ENCODE data around the gene PRR5L.

DNA sequence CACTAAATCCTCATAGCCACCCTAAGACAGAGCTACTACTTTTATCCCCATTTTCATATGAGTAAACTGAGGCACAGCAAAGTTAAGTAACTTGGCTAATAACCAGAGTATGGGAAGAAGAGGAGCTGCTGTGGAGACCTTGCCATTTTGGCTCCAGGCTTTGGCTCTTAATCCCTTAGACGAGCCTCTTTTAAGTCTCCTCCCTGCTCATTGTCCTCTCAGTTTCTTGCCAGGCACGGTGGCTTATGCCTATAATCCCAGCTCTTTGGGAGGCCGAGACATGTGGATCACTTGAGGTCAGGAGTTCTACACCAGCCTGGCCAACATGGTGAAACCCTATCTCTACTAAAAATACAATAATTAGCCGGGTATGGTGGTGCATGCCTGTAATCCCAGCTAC, 78.6 kb downstream of the PRR5L start:
- TF ChIP-seq ZNF431 (CRISPR knock-in tag; IDR thresholded peaks at IDR 0.05), result no peak
- TF ChIP-seq, protein P1, sequence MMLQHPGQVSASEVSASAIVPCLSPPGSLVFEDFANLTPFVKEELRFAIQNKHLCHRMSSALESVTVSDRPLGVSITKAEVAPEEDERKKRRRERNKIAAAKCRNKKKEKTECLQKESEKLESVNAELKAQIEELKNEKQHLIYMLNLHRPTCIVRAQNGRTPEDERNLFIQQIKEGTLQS (IDR thresholded peaks at IDR 0.05), result no peak
- TF ChIP-seq, protein P1 (CRISPR knock-in tag; conservative IDR thresholded peaks at IDR 0.05), result no peak
- no peak for TF ChIP-seq CBX2 (IDR thresholded peaks at IDR 0.05; ENCODE audit: insufficient read depth, low read length, poor library complexity, severe bottlenecking)
- TF ChIP-seq ZBTB33 (CRISPR knock-in tag; IDR thresholded peaks at IDR 0.05), result no peak
- TF ChIP-seq ZBED1 (IDR thresholded peaks at IDR 0.05), result no peak
- TF ChIP-seq, protein P2, sequence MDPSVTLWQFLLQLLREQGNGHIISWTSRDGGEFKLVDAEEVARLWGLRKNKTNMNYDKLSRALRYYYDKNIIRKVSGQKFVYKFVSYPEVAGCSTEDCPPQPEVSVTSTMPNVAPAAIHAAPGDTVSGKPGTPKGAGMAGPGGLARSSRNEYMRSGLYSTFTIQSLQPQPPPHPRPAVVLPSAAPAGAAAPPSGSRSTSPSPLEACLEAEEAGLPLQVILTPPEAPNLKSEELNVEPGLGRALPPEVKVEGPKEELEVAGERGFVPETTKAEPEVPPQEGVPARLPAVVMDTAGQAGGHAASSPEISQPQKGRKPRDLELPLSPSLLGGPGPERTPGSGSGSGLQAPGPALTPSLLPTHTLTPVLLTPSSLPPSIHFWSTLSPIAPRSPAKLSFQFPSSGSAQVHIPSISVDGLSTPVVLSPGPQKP (CRISPR knock-in tag; IDR thresholded peaks at IDR 0.05), result no peak
- TF ChIP-seq C11orf30 (IDR thresholded peaks at IDR 0.05; ENCODE audit: low read depth), result no peak
- no peak for TF ChIP-seq NFYB (IDR thresholded peaks at IDR 0.05; ENCODE audit: extremely low read depth, insufficient read length)
- no peak for TF ChIP-seq RUNX1 (IDR thresholded peaks at IDR 0.05; ENCODE audit: low read depth)
- TF ChIP-seq HNRNPLL (IDR thresholded peaks at IDR 0.05; ENCODE audit: low read depth, low read length, poor library complexity, severe bottlenecking), result no peak
- TF ChIP-seq PHB (CRISPR knock-in tag; IDR thresholded peaks at IDR 0.05), result no peak
- TF ChIP-seq CHD4 (IDR thresholded peaks at IDR 0.05; ENCODE audit: insufficient read depth, insufficient replicate concordance, low read depth, low read length, poor library complexity, severe bottlenecking), result no peak
- TF ChIP-seq BRD4 (IDR thresholded peaks at IDR 0.05), result no peak
- TF ChIP-seq, protein P3, sequence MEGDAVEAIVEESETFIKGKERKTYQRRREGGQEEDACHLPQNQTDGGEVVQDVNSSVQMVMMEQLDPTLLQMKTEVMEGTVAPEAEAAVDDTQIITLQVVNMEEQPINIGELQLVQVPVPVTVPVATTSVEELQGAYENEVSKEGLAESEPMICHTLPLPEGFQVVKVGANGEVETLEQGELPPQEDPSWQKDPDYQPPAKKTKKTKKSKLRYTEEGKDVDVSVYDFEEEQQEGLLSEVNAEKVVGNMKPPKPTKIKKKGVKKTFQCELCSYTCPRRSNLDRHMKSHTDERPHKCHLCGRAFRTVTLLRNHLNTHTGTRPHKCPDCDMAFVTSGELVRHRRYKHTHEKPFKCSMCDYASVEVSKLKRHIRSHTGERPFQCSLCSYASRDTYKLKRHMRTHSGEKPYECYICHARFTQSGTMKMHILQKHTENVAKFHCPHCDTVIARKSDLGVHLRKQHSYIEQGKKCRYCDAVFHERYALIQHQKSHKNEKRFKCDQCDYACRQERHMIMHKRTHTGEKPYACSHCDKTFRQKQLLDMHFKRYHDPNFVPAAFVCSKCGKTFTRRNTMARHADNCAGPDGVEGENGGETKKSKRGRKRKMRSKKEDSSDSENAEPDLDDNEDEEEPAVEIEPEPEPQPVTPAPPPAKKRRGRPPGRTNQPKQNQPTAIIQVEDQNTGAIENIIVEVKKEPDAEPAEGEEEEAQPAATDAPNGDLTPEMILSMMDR (IDR thresholded peaks at IDR 0.05 in 2 of 3, conservative IDR thresholded peaks at IDR 0.05 in 1 of 3; ENCODE audit: insufficient read depth in 2 of 3, low read depth in 1 of 3, low read length in 3 of 3), result no peak

All from K562 (cell line).